ENCODE results near the gene NEDD4L.

NEDD4L gene

DNA sequence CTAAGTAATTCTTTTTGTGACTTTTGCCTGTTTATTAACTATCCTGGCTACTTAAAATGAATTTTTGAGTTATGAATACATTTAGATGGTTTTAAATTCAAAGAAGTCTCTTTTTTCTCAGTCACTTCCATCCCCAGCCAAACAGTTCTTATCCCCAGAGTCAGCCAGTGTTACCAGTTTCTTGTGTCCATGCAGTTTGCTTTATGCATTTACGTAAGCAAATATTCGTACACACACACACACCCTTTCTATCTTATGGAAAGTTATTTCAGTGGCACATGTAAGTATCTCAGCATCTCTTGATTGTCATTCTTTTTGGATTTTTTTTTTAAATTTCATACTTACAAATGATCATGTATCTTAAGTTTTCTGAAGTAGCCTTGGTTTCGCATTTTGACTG is 113.2 kb downstream of the NEDD4L start:
- ATAC-seq, result no peak
- TF ChIP-seq ZNF565 (CRISPR knock-in tag; conservative IDR thresholded peaks at IDR 0.05; ENCODE audit: low read depth), result no peak
- no peak for TF ChIP-seq CSDC2 (CRISPR knock-in tag; IDR thresholded peaks at IDR 0.05)
- no peak for TF ChIP-seq PPARA (CRISPR knock-in tag; IDR thresholded peaks at IDR 0.05; ENCODE audit: borderline replicate concordance)
- no peak for TF ChIP-seq TOX (CRISPR knock-in tag; IDR thresholded peaks at IDR 0.05; ENCODE audit: borderline replicate concordance)
- TF ChIP-seq ZC3H10 (CRISPR knock-in tag; IDR thresholded peaks at IDR 0.05), result no peak
- no peak for TF ChIP-seq ISL1 (CRISPR knock-in tag; IDR thresholded peaks at IDR 0.05)
- TF ChIP-seq, protein P1, sequence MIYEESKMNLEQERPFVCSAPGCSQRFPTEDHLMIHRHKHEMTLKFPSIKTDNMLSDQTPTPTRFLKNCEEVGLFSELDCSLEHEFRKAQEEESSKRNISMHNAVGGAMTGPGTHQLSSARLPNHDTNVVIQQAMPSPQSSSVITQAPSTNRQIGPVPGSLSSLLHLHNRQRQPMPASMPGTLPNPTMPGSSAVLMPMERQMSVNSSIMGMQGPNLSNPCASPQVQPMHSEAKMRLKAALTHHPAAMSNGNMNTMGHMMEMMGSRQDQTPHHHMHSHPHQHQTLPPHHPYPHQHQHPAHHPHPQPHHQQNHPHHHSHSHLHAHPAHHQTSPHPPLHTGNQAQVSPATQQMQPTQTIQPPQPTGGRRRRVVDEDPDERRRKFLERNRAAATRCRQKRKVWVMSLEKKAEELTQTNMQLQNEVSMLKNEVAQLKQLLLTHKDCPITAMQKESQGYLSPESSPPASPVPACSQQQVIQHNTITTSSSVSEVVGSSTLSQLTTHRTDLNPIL (CRISPR knock-in tag; IDR thresholded peaks at IDR 0.05; ENCODE audit: low read depth), result no peak

DNA sequence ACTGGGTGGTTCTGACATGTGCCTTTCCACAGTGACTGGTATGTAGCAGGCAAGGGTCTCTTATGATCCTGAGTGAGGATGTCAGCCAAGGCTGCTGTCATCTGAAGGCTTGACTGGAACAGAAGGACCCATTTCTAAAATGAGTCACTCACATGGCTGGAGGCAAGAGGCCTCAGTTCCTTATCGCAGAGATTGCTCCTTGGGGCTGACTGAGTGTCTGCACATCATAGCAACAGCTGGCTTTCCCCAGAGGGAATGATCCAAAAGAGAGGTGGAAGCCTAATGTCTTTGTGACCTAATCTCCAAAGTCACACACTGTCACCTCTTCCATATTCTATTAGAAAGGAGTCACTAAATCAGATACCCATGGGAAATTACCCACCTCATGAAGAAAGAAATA is 114.0 kb downstream of the NEDD4L start:
- no peak for TF ChIP-seq TCF4 (CRISPR knock-in tag; IDR thresholded peaks at IDR 0.05; ENCODE audit: borderline replicate concordance)
- TF ChIP-seq PPARA (CRISPR knock-in tag; IDR thresholded peaks at IDR 0.05; ENCODE audit: borderline replicate concordance), result no peak
- TF ChIP-seq, protein P2, sequence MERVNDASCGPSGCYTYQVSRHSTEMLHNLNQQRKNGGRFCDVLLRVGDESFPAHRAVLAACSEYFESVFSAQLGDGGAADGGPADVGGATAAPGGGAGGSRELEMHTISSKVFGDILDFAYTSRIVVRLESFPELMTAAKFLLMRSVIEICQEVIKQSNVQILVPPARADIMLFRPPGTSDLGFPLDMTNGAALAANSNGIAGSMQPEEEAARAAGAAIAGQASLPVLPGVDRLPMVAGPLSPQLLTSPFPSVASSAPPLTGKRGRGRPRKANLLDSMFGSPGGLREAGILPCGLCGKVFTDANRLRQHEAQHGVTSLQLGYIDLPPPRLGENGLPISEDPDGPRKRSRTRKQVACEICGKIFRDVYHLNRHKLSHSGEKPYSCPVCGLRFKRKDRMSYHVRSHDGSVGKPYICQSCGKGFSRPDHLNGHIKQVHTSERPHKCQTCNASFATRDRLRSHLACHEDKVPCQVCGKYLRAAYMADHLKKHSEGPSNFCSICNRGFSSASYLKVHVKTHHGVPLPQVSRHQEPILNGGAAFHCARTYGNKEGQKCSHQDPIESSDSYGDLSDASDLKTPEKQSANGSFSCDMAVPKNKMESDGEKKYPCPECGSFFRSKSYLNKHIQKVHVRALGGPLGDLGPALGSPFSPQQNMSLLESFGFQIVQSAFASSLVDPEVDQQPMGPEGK (CRISPR knock-in tag; IDR thresholded peaks at IDR 0.05; ENCODE audit: borderline replicate concordance), result no peak
- TF ChIP-seq ZC3H10 (CRISPR knock-in tag; IDR thresholded peaks at IDR 0.05), result no peak
- TF ChIP-seq, protein P3, sequence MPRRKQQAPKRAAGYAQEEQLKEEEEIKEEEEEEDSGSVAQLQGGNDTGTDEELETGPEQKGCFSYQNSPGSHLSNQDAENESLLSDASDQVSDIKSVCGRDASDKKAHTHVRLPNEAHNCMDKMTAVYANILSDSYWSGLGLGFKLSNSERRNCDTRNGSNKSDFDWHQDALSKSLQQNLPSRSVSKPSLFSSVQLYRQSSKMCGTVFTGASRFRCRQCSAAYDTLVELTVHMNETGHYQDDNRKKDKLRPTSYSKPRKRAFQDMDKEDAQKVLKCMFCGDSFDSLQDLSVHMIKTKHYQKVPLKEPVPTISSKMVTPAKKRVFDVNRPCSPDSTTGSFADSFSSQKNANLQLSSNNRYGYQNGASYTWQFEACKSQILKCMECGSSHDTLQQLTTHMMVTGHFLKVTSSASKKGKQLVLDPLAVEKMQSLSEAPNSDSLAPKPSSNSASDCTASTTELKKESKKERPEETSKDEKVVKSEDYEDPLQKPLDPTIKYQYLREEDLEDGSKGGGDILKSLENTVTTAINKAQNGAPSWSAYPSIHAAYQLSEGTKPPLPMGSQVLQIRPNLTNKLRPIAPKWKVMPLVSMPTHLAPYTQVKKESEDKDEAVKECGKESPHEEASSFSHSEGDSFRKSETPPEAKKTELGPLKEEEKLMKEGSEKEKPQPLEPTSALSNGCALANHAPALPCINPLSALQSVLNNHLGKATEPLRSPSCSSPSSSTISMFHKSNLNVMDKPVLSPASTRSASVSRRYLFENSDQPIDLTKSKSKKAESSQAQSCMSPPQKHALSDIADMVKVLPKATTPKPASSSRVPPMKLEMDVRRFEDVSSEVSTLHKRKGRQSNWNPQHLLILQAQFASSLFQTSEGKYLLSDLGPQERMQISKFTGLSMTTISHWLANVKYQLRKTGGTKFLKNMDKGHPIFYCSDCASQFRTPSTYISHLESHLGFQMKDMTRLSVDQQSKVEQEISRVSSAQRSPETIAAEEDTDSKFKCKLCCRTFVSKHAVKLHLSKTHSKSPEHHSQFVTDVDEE (CRISPR knock-in tag; IDR thresholded peaks at IDR 0.05), result no peak
- TF ChIP-seq CSDC2 (CRISPR knock-in tag; IDR thresholded peaks at IDR 0.05), result no peak
- no peak for TF ChIP-seq BACH2 (CRISPR knock-in tag; IDR thresholded peaks at IDR 0.05; ENCODE audit: borderline replicate concordance)
- TF ChIP-seq ZFP30 (CRISPR knock-in tag; IDR thresholded peaks at IDR 0.05), result no peak
- TF ChIP-seq ESRRG (CRISPR knock-in tag; IDR thresholded peaks at IDR 0.05), result no peak
- no peak for TF ChIP-seq OSR1 (CRISPR knock-in tag; IDR thresholded peaks at IDR 0.05)
- no peak for TF ChIP-seq TOX (CRISPR knock-in tag; IDR thresholded peaks at IDR 0.05; ENCODE audit: borderline replicate concordance)
- TF ChIP-seq, protein P4, sequence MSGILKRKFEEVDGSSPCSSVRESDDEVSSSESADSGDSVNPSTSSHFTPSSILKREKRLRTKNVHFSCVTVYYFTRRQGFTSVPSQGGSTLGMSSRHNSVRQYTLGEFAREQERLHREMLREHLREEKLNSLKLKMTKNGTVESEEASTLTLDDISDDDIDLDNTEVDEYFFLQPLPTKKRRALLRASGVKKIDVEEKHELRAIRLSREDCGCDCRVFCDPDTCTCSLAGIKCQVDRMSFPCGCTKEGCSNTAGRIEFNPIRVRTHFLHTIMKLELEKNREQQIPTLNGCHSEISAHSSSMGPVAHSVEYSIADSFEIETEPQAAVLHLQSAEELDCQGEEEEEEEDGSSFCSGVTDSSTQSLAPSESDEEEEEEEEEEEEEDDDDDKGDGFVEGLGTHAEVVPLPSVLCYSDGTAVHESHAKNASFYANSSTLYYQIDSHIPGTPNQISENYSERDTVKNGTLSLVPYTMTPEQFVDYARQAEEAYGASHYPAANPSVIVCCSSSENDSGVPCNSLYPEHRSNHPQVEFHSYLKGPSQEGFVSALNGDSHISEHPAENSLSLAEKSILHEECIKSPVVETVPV (CRISPR knock-in tag; IDR thresholded peaks at IDR 0.05), result no peak
- TF ChIP-seq ZNF565 (CRISPR knock-in tag; conservative IDR thresholded peaks at IDR 0.05; ENCODE audit: low read depth), result no peak
- no peak for TF ChIP-seq GLIS3 (CRISPR knock-in tag; IDR thresholded peaks at IDR 0.05)
- no peak for TF ChIP-seq ZNF70 (CRISPR knock-in tag; IDR thresholded peaks at IDR 0.05)
- TF ChIP-seq, protein P1 (CRISPR knock-in tag; IDR thresholded peaks at IDR 0.05; ENCODE audit: low read depth), result no peak
- TF ChIP-seq RARB (CRISPR knock-in tag; IDR thresholded peaks at IDR 0.05), result no peak
- ATAC-seq, result no peak

DNA sequence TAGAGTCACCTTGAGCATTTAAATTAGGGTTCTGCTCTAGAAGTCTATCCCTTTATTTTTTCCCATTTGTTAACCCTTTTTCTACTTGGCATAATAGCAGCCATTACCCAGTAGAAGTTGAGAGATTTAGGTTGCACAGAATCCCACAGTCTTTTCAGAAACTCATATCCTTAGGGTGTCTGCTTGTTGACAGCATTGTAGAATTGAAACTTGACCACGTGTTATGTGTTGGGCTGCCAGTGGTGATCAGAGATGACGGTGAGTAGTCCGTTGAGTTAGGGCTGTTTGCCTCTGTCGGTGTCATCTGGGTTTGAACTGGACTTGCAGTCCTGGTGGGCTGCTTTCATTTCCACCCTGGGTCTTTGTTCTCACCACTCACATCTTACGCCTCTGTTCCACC is 114.4 kb downstream of the NEDD4L start:
- TF ChIP-seq ISL1 (CRISPR knock-in tag; IDR thresholded peaks at IDR 0.05), result no peak
- TF ChIP-seq BACH2 (CRISPR knock-in tag; IDR thresholded peaks at IDR 0.05; ENCODE audit: borderline replicate concordance), result no peak
- no peak for TF ChIP-seq ZFP30 (CRISPR knock-in tag; IDR thresholded peaks at IDR 0.05)
- TF ChIP-seq, protein P5, sequence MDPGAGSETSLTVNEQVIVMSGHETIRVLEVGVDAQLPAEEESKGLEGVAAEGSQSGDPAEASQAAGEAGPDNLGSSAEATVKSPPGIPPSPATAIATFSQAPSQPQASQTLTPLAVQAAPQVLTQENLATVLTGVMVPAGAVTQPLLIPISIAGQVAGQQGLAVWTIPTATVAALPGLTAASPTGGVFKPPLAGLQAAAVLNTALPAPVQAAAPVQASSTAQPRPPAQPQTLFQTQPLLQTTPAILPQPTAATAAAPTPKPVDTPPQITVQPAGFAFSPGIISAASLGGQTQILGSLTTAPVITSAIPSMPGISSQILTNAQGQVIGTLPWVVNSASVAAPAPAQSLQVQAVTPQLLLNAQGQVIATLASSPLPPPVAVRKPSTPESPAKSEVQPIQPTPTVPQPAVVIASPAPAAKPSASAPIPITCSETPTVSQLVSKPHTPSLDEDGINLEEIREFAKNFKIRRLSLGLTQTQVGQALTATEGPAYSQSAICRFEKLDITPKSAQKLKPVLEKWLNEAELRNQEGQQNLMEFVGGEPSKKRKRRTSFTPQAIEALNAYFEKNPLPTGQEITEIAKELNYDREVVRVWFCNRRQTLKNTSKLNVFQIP (CRISPR knock-in tag; IDR thresholded peaks at IDR 0.05; ENCODE audit: borderline replicate concordance, low read depth), result no peak
- TF ChIP-seq ZNF70 (CRISPR knock-in tag; IDR thresholded peaks at IDR 0.05), result no peak
- no peak for TF ChIP-seq OSR1 (CRISPR knock-in tag; IDR thresholded peaks at IDR 0.05)
- TF ChIP-seq SNAI2 (CRISPR knock-in tag; IDR thresholded peaks at IDR 0.05), result no peak
- TF ChIP-seq, protein P3 (CRISPR knock-in tag; IDR thresholded peaks at IDR 0.05), result no peak
- TF ChIP-seq ZNF565 (CRISPR knock-in tag; conservative IDR thresholded peaks at IDR 0.05; ENCODE audit: low read depth), result no peak
- TF ChIP-seq PPARA (CRISPR knock-in tag; IDR thresholded peaks at IDR 0.05; ENCODE audit: borderline replicate concordance), result no peak
- no peak for TF ChIP-seq ZC3H10 (CRISPR knock-in tag; IDR thresholded peaks at IDR 0.05)
- no peak for TF ChIP-seq TCF4 (CRISPR knock-in tag; IDR thresholded peaks at IDR 0.05; ENCODE audit: borderline replicate concordance)
- TF ChIP-seq CSDC2 (CRISPR knock-in tag; IDR thresholded peaks at IDR 0.05), result no peak
- TF ChIP-seq ARNTL (CRISPR knock-in tag; IDR thresholded peaks at IDR 0.05; ENCODE audit: borderline replicate concordance, low read depth), result no peak
- ATAC-seq, result no peak
